Upper lobe of left lung (tissue), 6 donors: ENCODE results near the gene GALNT10. TPM values are rescaled to one million over a fixed set of nuclear protein-coding genes. Genes with fewer than 3 reads are reported as not detected.

ENCODE experiments used
- ATAC-seq, 2 donors: fragments of 200-7000 bp; cut with Tn5 transposase; one replicate each; pipeline ENCODE4 v1.9.1; 2022; ENCODE audit warnings: mild to moderate bottlenecking in 2 of 2, moderate library complexity in 2 of 2; ENCODE audit not compliant: low FRiP score in 2 of 2
- DNase-seq, 2 donors: peaks; one replicate each; pipeline ENCODE4 v3.0.0-alpha.2; 2019 to 2020
- H3K27ac ChIP-seq, 4 donors: fragments of 200-600 bp; sonication (generic); one replicate each; pipeline ENCODE4 v1.5.1; 2016 to 2019
- H3K27me3 ChIP-seq, 4 donors: fragments of 200-600 bp; sonication (generic); one replicate each; pipeline ENCODE4 v1.5.1; 2017 to 2019
- H3K36me3 ChIP-seq, 4 donors: fragments of 200-600 bp; sonication (generic); one replicate each; pipeline ENCODE4 v1.5.1; 2016 to 2019
- H3K4me1 ChIP-seq, 4 donors: fragments of 200-600 bp; sonication (generic); one replicate each; pipeline ENCODE4 v1.5.1; 2018 to 2019
- H3K4me3 ChIP-seq, 4 donors: fragments of 200-600 bp; sonication (generic); one replicate each; pipeline ENCODE4 v1.5.1; 2017 to 2019; ENCODE audit warnings: mild to moderate bottlenecking in 2 of 4, moderate library complexity in 1 of 4
- H3K9me3 ChIP-seq, 4 donors: fragments of 200-600 bp; sonication (generic); one replicate each; pipeline ENCODE4 v1.5.1; 2018 to 2019
- EP300 ChIP-seq, 4 donors: sonication (generic); formaldehyde crosslinking; IDR thresholded peaks; one replicate each; pipeline ENCODE4 v1.5.1; 2017; ENCODE audit warnings: antibody characterized with exemption in 4 of 4, control low read depth in 2 of 4
- POLR2A ChIP-seq, 4 donors: fragments of 450-650 bp; IDR thresholded peaks; one replicate each; pipeline ENCODE4 v1.5.1; 2016 to 2017; ENCODE audit warnings: antibody characterized with exemption in 4 of 4, mild to moderate bottlenecking in 2 of 4
- POLR2AphosphoS5 ChIP-seq, 2 donors: sonication (generic); formaldehyde crosslinking; IDR thresholded peaks; one replicate each; pipeline ENCODE4 v1.5.1; 2017; ENCODE audit warnings: antibody characterized with exemption in 2 of 2
- WGBS, 2 donors: methylation state at CpG; one replicate each; pipeline ENCODE4 v1.1.5; 2017 to 2018; 5-methylcytosine and 5-hydroxymethylcytosine counted together
- total RNA-seq, 6 donors: library from RNA; depleted of rRNA in 4 of 6; stranded (reverse); fragments of >200 nt in 4 of 6; gene quantifications; one replicate each; pipeline versions ENCODE4 v1.1.0 to v1.2.1, GENCODE V29; 2016 to 2021
- TF ChIP-seq, protein P1 (sequence below), 6 experiments: fragments of 450-650 bp in 4 of 6; fragments of 200-600 bp in 2 of 6; sonication (generic) in 2 of 6; IDR thresholded peaks; one replicate each; pipeline ENCODE4 v1.5.1; 2016 to 2019; ENCODE audit warnings: antibody characterized with exemption in 6 of 6
- donor health status: DM: no; HTN: no; CAD: no; lungs with moderate emphysema.
- donor health status: DM: no; HTN: yes; CAD: no; lungs with severe emphysema.

GALNT10 gene
- total RNA-seq, 6 donors from 2014 or later = 38.6 to 118 (median 66.4) TPM

GRCh38 chr5:154418344-154418820 is 227.8 kb downstream of the GALNT10 start:
- H3K36me3 ChIP-seq = peaks cover 0 to 33% (median 10%) of the 10 kb centered on the region in 4 donors
- DNase-seq (no peak), ATAC-seq (no peak)
- no peaks in the 10 kb centered on the region for H3K4me1 ChIP-seq
- no peaks in the 10 kb centered on the region for H3K9me3 ChIP-seq
- no peaks in the 10 kb centered on the region for H3K27me3 ChIP-seq
- TF ChIP-seq EP300 (IDR thresholded peaks at IDR 0.05) (no peak), POLR2AphosphoS5 (IDR thresholded peaks at IDR 0.05) (no peak)
- TF ChIP-seq, protein P1, sequence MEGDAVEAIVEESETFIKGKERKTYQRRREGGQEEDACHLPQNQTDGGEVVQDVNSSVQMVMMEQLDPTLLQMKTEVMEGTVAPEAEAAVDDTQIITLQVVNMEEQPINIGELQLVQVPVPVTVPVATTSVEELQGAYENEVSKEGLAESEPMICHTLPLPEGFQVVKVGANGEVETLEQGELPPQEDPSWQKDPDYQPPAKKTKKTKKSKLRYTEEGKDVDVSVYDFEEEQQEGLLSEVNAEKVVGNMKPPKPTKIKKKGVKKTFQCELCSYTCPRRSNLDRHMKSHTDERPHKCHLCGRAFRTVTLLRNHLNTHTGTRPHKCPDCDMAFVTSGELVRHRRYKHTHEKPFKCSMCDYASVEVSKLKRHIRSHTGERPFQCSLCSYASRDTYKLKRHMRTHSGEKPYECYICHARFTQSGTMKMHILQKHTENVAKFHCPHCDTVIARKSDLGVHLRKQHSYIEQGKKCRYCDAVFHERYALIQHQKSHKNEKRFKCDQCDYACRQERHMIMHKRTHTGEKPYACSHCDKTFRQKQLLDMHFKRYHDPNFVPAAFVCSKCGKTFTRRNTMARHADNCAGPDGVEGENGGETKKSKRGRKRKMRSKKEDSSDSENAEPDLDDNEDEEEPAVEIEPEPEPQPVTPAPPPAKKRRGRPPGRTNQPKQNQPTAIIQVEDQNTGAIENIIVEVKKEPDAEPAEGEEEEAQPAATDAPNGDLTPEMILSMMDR (IDR thresholded peaks at IDR 0.05) = no peak
- H3K27ac ChIP-seq = no peak overlapping the region
- 85 to 89% methylated on average over 5 of the region's 5 CpGs for WGBS, 2 donors
- no peak overlapping the region for H3K4me3 ChIP-seq

GRCh38 chr5:154419236-154419635 is 228.7 kb downstream of the GALNT10 start:
- ATAC-seq (no peak), DNase-seq (no peak)
- Histone ChIP-seq H3K27me3 (no peaks in the 10 kb centered on the region), H3K4me3 (no peak overlapping the region), H3K9me3 (no peaks in the 10 kb centered on the region), H3K36me3 (peaks cover 0 to 30% (median 8%) of the 10 kb centered on the region in 4 donors), H3K27ac (no peak overlapping the region), H3K4me1 (no peaks in the 10 kb centered on the region)
- WGBS, 2 donors = 87 to 93% methylated on average over 6 to 7 of the region's 7 CpGs
- TF ChIP-seq EP300 (IDR thresholded peaks at IDR 0.05) (no peak), POLR2A (IDR thresholded peaks at IDR 0.05) (no peak), POLR2AphosphoS5 (IDR thresholded peaks at IDR 0.05) (no peak)
- TF ChIP-seq, protein P1 (IDR thresholded peaks at IDR 0.05) = no peak

DNA sequence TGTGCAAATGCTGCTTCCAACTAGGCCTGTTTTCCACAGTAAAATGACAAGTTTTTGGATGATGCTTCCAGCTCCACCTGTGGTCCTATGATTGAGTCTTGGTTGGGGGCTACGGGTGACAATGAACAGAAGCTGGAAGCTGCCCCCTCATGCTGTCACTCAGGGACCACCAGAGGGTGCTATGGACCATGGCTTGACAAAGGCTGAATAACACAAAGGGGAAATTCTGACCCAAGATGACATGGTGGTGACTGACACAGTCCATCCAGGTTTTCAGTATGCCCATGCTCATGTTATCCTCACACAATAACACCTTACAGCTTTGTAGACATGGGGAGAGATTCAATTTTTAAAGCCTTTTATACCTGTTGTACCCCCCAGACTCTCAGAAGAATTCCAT is 231.3 kb downstream of the GALNT10 start:
- ATAC-seq = no peak
- Histone ChIP-seq H3K27me3 (no peaks in the 10 kb centered on the region), H3K4me3 (no peak overlapping the region), H3K4me1 (no peaks in the 10 kb centered on the region), H3K9me3 (no peaks in the 10 kb centered on the region), H3K27ac (no peak overlapping the region), H3K36me3 (peaks cover 0 to 22% (median 6%) of the 10 kb centered on the region in 4 donors)
- 58 to 75% methylated on average over 1 of the region's 1 CpG for WGBS, 2 donors
- no peak for DNase-seq
- no peak for TF ChIP-seq POLR2A (IDR thresholded peaks at IDR 0.05)
- TF ChIP-seq, protein P1 (IDR thresholded peaks at IDR 0.05) = peak in 1 of 6 experiments; percentile 16

DNA sequence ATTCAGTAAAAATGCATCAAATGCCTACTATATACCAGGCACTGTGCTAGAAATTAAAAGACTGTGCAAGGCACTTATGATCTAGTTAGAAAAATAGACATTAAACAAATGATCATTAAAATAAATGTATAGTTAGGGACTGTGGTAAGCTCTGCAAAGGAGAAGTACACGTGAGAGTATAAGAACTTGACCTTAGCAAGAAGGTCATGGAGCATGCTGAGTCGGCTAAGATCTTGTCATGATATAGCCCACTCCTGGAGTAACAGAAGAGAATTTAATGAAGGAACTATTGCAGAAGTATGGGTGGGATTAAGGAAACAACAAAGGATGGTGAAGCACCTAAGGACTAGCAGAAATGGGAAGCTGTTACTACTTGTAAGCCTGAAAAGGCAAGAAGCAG is 231.8 kb downstream of the GALNT10 start:
- peaks cover 0 to 17% (median 4%) of the 10 kb centered on the region in 4 donors for H3K36me3 ChIP-seq
- no peak overlapping the region for H3K27ac ChIP-seq
- DNase-seq (no peak), ATAC-seq (no peak)
- TF ChIP-seq EP300 (IDR thresholded peaks at IDR 0.05) (no peak), POLR2AphosphoS5 (IDR thresholded peaks at IDR 0.05) (no peak), POLR2A (IDR thresholded peaks at IDR 0.05) (no peak)
- TF ChIP-seq, protein P1 (IDR thresholded peaks at IDR 0.05) = no peak
- 67 to 88% methylated on average over 2 of the region's 2 CpGs for WGBS, 2 donors
- H3K27me3 ChIP-seq = no peaks in the 10 kb centered on the region
- H3K4me1 ChIP-seq = no peaks in the 10 kb centered on the region
- H3K9me3 ChIP-seq = no peaks in the 10 kb centered on the region
- H3K4me3 ChIP-seq = no peak overlapping the region

DNA sequence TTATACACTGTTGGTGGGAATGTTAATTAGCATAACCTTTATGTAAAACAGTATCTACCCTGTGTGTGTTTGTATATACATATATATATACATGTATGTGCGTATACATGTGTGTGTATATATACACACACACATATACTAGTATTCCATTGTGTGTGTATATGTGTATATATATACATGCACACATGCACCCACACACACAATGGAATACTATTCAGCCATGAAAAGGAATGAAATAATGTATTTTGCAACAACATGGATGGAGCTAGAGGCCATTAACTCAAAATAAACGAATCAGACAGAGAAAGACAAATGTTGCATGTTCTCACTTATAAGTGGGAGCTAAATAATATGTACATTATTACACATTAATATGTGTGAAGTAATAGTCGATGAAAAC is 237.7 kb downstream of the GALNT10 start:
- Histone ChIP-seq H3K36me3 (no peaks in the 10 kb centered on the region), H3K27ac (no peak overlapping the region), H3K4me1 (no peaks in the 10 kb centered on the region), H3K27me3 (no peaks in the 10 kb centered on the region), H3K4me3 (no peak overlapping the region), H3K9me3 (no peaks in the 10 kb centered on the region)
- ATAC-seq (no peak), DNase-seq (no peak)
- 95% methylated on average over 3 of the region's 3 CpGs for WGBS, 2 donors
- no peak for TF ChIP-seq EP300 (IDR thresholded peaks at IDR 0.05)
- TF ChIP-seq, protein P1 (IDR thresholded peaks at IDR 0.05) = no peak
- TF ChIP-seq POLR2A (IDR thresholded peaks at IDR 0.05) = no peak
- no peak for TF ChIP-seq POLR2AphosphoS5 (IDR thresholded peaks at IDR 0.05)
